Suppressor macrophage treated with lipopolysaccharide for 1 hour (primary cell): Measurements from ENCODE around the gene COL13A1.

Experiments used
- DNase-seq, 3 donors: peaks; one replicate each; pipeline ENCODE4 v3.0.0-alpha.2; 2020 to 2022

Gene COL13A1

DNA sequence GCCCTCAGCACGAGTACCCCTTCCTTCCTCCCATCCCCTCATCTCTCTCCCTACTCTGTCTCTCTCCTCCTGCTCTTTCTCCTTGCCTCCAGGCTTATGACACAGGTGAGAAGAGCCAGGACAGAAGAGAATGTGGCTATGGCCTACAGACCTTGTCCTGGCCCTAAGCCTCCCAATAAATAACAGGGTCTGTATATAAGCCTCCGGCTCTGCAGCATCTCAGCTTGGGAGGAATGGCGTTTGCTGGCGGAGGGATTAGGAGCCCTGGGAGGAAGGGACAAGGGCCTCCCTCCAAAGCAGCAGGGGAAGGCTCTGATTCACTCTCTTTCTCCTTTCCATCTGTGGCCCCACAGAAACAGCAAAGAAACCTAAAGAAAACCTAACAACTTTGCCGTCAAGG is 45.8 kb downstream of the COL13A1 start:
- no peak for DNase-seq

DNA sequence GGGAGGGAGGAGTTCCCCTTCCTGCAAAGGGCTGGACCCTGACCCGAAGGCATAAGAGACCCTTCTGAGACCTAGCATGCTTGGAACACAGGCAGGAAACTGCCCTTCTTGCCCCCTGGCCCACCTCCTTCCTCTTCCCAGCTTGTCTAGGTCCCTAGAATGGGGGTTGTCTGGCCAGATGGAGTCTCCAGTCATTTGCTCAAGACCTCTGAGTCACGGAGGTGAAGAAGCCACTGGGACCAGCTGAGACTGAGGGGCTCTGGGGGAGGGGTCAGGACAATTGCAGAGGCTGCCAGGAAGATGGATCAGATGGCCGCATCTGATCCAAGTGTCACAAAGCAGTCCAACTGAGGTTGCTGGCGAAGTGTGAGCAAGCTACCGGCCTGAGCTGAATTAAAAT is 46.2 kb downstream of the COL13A1 start:
- no peak for DNase-seq

- no peak for DNase-seq
Measured at GRCh38 chr10:69848454-69848853, 46.7 kb downstream of the COL13A1 start.

- no peak for DNase-seq
Measured at GRCh38 chr10:69849825-69850224, 48.1 kb downstream of the COL13A1 start.

DNA sequence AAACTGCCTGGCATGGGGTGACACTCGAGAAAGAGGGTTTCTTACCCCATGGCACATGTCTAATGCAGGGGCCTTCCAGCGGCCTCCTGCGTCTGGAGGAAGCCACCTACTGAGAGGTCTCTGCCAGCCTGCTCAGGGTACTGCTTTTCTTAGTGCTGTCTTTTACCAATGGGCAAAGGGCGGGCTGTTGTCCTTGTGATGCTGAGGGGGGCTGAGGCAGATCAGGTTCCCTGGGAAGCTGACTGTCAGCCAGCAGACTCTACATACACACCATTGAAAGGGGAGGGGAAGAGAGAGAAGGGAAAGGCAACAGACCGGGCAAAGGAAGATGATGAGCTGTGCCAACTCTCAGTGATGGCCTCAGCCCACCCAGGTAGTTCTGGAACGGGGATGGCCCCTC is 48.7 kb downstream of the COL13A1 start:
- no peak for DNase-seq

GRCh38 chr10:69851306-69851705 is 49.6 kb downstream of the COL13A1 start:
- no peak for DNase-seq

DNA sequence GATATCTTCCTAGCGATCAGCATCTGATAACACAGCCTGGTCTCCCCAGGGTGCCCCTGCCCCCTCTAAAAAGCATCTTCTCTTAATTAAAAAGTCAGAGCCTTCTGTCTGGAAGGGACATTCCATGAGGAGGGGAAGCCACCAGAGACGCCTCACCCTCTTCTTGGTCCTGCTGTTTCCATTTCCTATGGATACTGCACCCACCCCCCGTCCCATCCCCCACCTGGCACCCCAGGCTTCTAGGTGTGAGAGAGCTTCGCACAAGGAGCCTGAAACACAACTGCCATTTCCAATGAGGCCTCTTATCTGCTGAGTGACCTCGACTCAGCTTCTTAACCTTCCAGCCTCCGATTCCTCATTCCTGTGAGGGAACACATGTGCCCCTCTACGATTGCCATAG is 51.4 kb downstream of the COL13A1 start:
- no peak for DNase-seq

GRCh38 chr10:69854511-69855345 is 53.0 kb downstream of the COL13A1 start:
- no peak for DNase-seq

- DNase-seq, result no peak
Measured at GRCh38 chr10:69855346-69856111, 53.8 kb downstream of the COL13A1 start.

- DNase-seq, result no peak
Measured at GRCh38 chr10:69856601-69857166, 55.0 kb downstream of the COL13A1 start.

DNA sequence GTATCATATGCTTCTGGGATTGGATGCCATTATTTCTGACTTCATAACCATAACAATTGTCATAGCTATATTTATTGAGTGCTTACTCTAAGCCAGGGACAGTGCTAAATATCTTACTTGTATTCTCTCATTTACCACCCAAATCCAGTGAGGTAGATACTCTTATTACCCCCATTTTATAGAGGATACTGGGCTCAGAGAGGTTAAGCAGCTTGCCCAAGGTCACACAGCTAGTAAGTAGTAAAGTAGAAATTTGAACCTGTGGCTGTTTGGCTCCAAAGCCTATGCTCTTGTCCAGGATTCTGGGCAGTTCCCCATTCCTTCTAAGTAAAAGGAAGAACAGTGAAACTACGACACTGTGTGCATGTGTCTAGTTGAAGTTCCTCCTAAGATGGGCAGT is 56.5 kb downstream of the COL13A1 start:
- DNase-seq, result peak in 2 of 3 donors; percentile 17 to 18

GRCh38 chr10:69860271-69860670 is 58.6 kb downstream of the COL13A1 start:
- DNase-seq, result no peak

- DNase-seq, result no peak
Measured at GRCh38 chr10:69861251-69862240, 59.8 kb downstream of the COL13A1 start.

- DNase-seq, result no peak
Measured at GRCh38 chr10:69862882-69863530, 61.3 kb downstream of the COL13A1 start.

- DNase-seq, result no peak
Measured at GRCh38 chr10:69863580-69863979, 61.9 kb downstream of the COL13A1 start.

- peak in 1 of 3 donors; percentile 27 for DNase-seq
Measured at GRCh38 chr10:69864321-69864720, 62.6 kb downstream of the COL13A1 start.

DNA sequence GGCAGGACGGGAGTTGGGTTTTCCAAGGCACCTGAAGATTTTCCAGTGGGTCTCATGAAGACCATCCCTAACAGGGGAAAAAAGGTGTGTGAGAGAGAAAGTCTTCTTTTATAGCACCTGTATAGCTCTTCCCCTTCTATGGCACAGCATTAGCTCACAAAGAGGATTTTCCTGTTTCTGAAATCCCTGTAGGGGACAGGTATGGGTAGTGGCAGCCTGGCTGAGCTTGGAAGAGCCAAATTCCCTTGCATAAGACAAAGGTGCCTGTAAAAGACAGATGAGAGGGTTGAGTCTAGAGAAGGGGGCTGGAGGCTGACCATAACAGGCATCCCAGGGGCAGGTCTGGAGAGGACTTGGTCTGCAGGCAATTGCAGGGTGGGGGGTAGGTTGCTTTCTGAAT is 63.7 kb downstream of the COL13A1 start:
- DNase-seq, result no peak

DNA sequence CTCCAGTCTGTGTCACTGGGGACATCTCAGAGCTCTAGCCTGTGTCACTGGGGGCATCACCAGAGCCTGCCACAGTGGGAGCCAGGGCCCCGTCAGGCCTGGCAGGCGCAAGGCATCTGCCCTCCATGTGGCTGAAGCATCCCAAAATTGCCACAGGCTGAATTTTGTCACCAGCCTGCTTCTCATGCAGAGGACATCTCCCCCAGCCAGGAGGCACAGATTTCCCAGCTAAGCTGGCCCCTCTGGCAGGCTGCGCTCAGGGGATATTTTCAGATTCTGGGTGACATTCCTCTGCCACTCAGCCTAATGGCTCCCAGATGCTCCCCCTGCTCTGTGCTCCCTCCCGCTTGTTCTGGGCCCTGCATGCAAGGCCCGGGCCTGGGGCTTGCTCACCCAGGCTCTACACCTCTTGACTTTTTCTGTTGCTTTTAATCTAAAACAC is 64.6 kb downstream of the COL13A1 start:
- no peak for DNase-seq

- no peak for DNase-seq
Measured at GRCh38 chr10:69866688-69867461, 65.2 kb downstream of the COL13A1 start.

GRCh38 chr10:69867699-69868558 is 66.2 kb downstream of the COL13A1 start:
- no peak for DNase-seq
